Measurements from ENCODE around the gene PCCA. TPM values are rescaled to one million over a fixed set of nuclear protein-coding genes. Genes with fewer than 3 reads are reported as not detected.
"Not testable (repeated sequence)": the region's sequence is repeated elsewhere in the genome, so short reads cannot be mapped to it uniquely, and the experiment has no call there.

Gene PCCA
- total RNA-seq, 1 donor from 2014 or later, result 229 TPM

GRCh38 chr13:100561599-100562204, 472.8 kb downstream of the PCCA start:
- H3K27me3 ChIP-seq (ENCODE audit: control insufficient read depth in 3 of 3, insufficient read depth in 3 of 3, low read length in 3 of 3), result no peaks in the 10 kb centered on the region
- H3K4me3 ChIP-seq (ENCODE audit: low read length in 3 of 3), result no peak overlapping the region
- no peak overlapping the region for H3K9ac ChIP-seq (ENCODE audit: low read depth in 1 of 3, low read length in 3 of 3)
- peaks cover 0 to 8% (median 2%) of the 10 kb centered on the region in 3 donors for H3K4me1 ChIP-seq (ENCODE audit: control insufficient read depth in 3 of 3, insufficient read depth in 3 of 3, low read length in 3 of 3)
- H3K36me3 ChIP-seq (ENCODE audit: control insufficient read depth in 3 of 3, insufficient read depth in 3 of 3, low read length in 3 of 3), result no peaks in the 10 kb centered on the region
- H3K9me3 ChIP-seq (ENCODE audit: control insufficient read depth in 3 of 3, low read length in 3 of 3), result peaks cover 0 to 2% (median 0%) of the 10 kb centered on the region in 3 donors
- H3K27ac ChIP-seq (ENCODE audit: low read depth, low read length), result no peak overlapping the region

GRCh38 chr13:100563779-100564178, 474.9 kb downstream of the PCCA start:
- Histone ChIP-seq H3K4me3 (ENCODE audit: low read length in 3 of 3) (no peak overlapping the region), H3K9me3 (ENCODE audit: control insufficient read depth in 3 of 3, low read length in 3 of 3) (peaks cover 0 to 2% (median 0%) of the 10 kb centered on the region in 3 donors), H3K27me3 (ENCODE audit: control insufficient read depth in 3 of 3, insufficient read depth in 3 of 3, low read length in 3 of 3) (no peaks in the 10 kb centered on the region), H3K36me3 (ENCODE audit: control insufficient read depth in 3 of 3, insufficient read depth in 3 of 3, low read length in 3 of 3) (no peaks in the 10 kb centered on the region), H3K27ac (ENCODE audit: low read depth, low read length) (no peak overlapping the region), H3K9ac (ENCODE audit: low read depth in 1 of 3, low read length in 3 of 3) (no peak overlapping the region), H3K4me1 (ENCODE audit: control insufficient read depth in 3 of 3, insufficient read depth in 3 of 3, low read length in 3 of 3) (peaks cover 0 to 8% (median 2%) of the 10 kb centered on the region in 3 donors)

- Histone ChIP-seq H3K4me1 (ENCODE audit: control insufficient read depth in 3 of 3, insufficient read depth in 3 of 3, low read length in 3 of 3) (peaks cover 0 to 8% (median 2%) of the 10 kb centered on the region in 3 donors), H3K4me3 (ENCODE audit: low read length in 3 of 3) (no peak overlapping the region), H3K9me3 (ENCODE audit: control insufficient read depth in 3 of 3, low read length in 3 of 3) (peaks cover 0 to 2% (median 0%) of the 10 kb centered on the region in 3 donors), H3K9ac (ENCODE audit: low read depth in 1 of 3, low read length in 3 of 3) (no peak overlapping the region), H3K36me3 (ENCODE audit: control insufficient read depth in 3 of 3, insufficient read depth in 3 of 3, low read length in 3 of 3) (no peaks in the 10 kb centered on the region), H3K27ac (ENCODE audit: low read depth, low read length) (no peak overlapping the region), H3K27me3 (ENCODE audit: control insufficient read depth in 3 of 3, insufficient read depth in 3 of 3, low read length in 3 of 3) (no peaks in the 10 kb centered on the region)
These were observed 475.7 kb downstream of the PCCA start for GRCh38 chr13:100564444-100565223.

GRCh38 chr13:100565286-100565685, 476.4 kb downstream of the PCCA start:
- Histone ChIP-seq H3K4me3 (ENCODE audit: low read length in 3 of 3) (no peak overlapping the region), H3K27me3 (ENCODE audit: control insufficient read depth in 3 of 3, insufficient read depth in 3 of 3, low read length in 3 of 3) (no peaks in the 10 kb centered on the region), H3K4me1 (ENCODE audit: control insufficient read depth in 3 of 3, insufficient read depth in 3 of 3, low read length in 3 of 3) (peaks cover 0 to 7% (median 2%) of the 10 kb centered on the region in 3 donors), H3K9ac (ENCODE audit: low read depth in 1 of 3, low read length in 3 of 3) (no peak overlapping the region), H3K27ac (ENCODE audit: low read depth, low read length) (no peak overlapping the region), H3K9me3 (ENCODE audit: control insufficient read depth in 3 of 3, low read length in 3 of 3) (peaks cover 0 to 2% (median 0%) of the 10 kb centered on the region in 3 donors), H3K36me3 (ENCODE audit: control insufficient read depth in 3 of 3, insufficient read depth in 3 of 3, low read length in 3 of 3) (no peaks in the 10 kb centered on the region)

GRCh38 chr13:100566543-100566942, 477.6 kb downstream of the PCCA start:
- Histone ChIP-seq H3K27me3 (ENCODE audit: control insufficient read depth in 3 of 3, insufficient read depth in 3 of 3, low read length in 3 of 3) (no peaks in the 10 kb centered on the region), H3K4me3 (ENCODE audit: low read length in 3 of 3) (no peak overlapping the region), H3K4me1 (ENCODE audit: control insufficient read depth in 3 of 3, insufficient read depth in 3 of 3, low read length in 3 of 3) (no peaks in the 10 kb centered on the region), H3K27ac (ENCODE audit: low read depth, low read length) (no peak overlapping the region), H3K9me3 (ENCODE audit: control insufficient read depth in 3 of 3, low read length in 3 of 3) (peaks cover 0 to 2% (median 0%) of the 10 kb centered on the region in 3 donors), H3K36me3 (ENCODE audit: control insufficient read depth in 3 of 3, insufficient read depth in 3 of 3, low read length in 3 of 3) (no peaks in the 10 kb centered on the region), H3K9ac (ENCODE audit: low read depth in 1 of 3, low read length in 3 of 3) (no peak overlapping the region)

- Histone ChIP-seq H3K27me3 (ENCODE audit: control insufficient read depth in 3 of 3, insufficient read depth in 3 of 3, low read length in 3 of 3) (no peaks in the 10 kb centered on the region), H3K4me3 (ENCODE audit: low read length in 3 of 3) (no peak overlapping the region), H3K9ac (ENCODE audit: low read depth in 1 of 3, low read length in 3 of 3) (no peak overlapping the region), H3K4me1 (ENCODE audit: control insufficient read depth in 3 of 3, insufficient read depth in 3 of 3, low read length in 3 of 3) (no peaks in the 10 kb centered on the region), H3K36me3 (ENCODE audit: control insufficient read depth in 3 of 3, insufficient read depth in 3 of 3, low read length in 3 of 3) (no peaks in the 10 kb centered on the region), H3K9me3 (ENCODE audit: control insufficient read depth in 3 of 3, low read length in 3 of 3) (no peaks in the 10 kb centered on the region), H3K27ac (ENCODE audit: low read depth, low read length) (no peak overlapping the region)
These were observed 484.2 kb downstream of the PCCA start for GRCh38 chr13:100573121-100573520.

- not testable (repeated sequence) for H3K9me3 ChIP-seq (ENCODE audit: control insufficient read depth in 3 of 3, low read length in 3 of 3); H3K36me3 ChIP-seq (ENCODE audit: control insufficient read depth in 3 of 3, insufficient read depth in 3 of 3, low read length in 3 of 3); H3K27ac ChIP-seq (ENCODE audit: low read depth, low read length); H3K4me3 ChIP-seq (ENCODE audit: low read length in 3 of 3); H3K27me3 ChIP-seq (ENCODE audit: control insufficient read depth in 3 of 3, insufficient read depth in 3 of 3, low read length in 3 of 3); H3K9ac ChIP-seq (ENCODE audit: low read depth in 1 of 3, low read length in 3 of 3); H3K4me1 ChIP-seq (ENCODE audit: control insufficient read depth in 3 of 3, insufficient read depth in 3 of 3, low read length in 3 of 3)
These were observed 488.3 kb downstream of the PCCA start for GRCh38 chr13:100577239-100577638.

Small RNA genes lying within 50 kb of the gene (small RNA-seq; reads per million reads assigned to genes)
- not detected for gene AL356575.1

Other genes with a start within 250 kb of the PCCA start
- not detected for gene ZIC5, start 117.3 kb upstream of the PCCA start, total RNA-seq
- not detected for gene ZIC2, start 107.3 kb upstream of the PCCA start, total RNA-seq